ENCODE results near the gene NBAS.

DNA sequence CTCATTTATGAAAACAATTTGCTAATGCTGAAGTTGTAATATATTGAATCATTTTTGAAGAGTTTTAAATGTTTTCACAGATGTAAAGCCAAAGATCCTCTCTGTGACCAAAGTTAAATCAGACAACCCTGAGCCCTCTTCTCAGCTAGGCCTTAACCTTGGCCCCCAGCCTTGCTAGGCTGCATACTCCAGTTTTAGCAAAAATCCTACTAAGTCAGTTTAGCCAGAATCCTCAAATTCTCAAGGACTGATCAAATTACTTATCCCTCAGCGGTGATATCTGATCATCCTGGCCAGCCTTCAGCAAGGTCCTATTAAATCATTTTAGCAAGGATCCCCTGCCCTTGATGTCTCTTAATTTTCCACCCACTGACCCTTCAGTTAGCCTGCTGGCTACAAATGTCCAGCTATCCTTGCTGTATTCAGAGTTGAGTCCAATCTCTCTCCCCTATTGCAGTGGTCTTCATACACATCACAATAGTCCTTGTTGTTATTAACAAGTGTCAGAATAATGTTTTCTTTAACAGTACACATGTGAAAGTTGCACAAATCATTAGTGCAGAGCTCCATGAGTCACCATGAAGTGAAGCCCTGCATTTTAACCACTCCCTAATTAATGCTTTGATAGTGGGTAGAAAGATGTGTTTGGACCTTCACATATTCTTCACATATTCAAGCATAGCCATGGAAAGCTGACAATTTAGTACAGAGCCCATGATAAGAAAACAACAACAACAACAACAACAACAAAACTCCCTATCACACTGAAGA lies 206.4 kb downstream of the NBAS start:
- no peak for TF ChIP-seq EZH2phosphoT487 (conservative IDR thresholded peaks at IDR 0.05; ENCODE audit: low read length)
- TF ChIP-seq, protein P1, sequence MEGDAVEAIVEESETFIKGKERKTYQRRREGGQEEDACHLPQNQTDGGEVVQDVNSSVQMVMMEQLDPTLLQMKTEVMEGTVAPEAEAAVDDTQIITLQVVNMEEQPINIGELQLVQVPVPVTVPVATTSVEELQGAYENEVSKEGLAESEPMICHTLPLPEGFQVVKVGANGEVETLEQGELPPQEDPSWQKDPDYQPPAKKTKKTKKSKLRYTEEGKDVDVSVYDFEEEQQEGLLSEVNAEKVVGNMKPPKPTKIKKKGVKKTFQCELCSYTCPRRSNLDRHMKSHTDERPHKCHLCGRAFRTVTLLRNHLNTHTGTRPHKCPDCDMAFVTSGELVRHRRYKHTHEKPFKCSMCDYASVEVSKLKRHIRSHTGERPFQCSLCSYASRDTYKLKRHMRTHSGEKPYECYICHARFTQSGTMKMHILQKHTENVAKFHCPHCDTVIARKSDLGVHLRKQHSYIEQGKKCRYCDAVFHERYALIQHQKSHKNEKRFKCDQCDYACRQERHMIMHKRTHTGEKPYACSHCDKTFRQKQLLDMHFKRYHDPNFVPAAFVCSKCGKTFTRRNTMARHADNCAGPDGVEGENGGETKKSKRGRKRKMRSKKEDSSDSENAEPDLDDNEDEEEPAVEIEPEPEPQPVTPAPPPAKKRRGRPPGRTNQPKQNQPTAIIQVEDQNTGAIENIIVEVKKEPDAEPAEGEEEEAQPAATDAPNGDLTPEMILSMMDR (IDR thresholded peaks at IDR 0.05; ENCODE audit: insufficient read depth, low read length, poor library complexity, severe bottlenecking): no peak

Measured in SU-DHL-6 (cell line).